Stimulated activated CD4-positive, alpha-beta T cell treated with anti-CD3 and anti-CD28 coated beads, Interleukin-2, amount 100 ng/mL, for 48 hours (primary cell): Measurements from ENCODE around the gene ORM1.

Experiments used
- DNase-seq, 2 donors: peaks; one replicate each; pipeline ENCODE4 v3.0.0-alpha.2; 2020

The ORM1 gene

DNA sequence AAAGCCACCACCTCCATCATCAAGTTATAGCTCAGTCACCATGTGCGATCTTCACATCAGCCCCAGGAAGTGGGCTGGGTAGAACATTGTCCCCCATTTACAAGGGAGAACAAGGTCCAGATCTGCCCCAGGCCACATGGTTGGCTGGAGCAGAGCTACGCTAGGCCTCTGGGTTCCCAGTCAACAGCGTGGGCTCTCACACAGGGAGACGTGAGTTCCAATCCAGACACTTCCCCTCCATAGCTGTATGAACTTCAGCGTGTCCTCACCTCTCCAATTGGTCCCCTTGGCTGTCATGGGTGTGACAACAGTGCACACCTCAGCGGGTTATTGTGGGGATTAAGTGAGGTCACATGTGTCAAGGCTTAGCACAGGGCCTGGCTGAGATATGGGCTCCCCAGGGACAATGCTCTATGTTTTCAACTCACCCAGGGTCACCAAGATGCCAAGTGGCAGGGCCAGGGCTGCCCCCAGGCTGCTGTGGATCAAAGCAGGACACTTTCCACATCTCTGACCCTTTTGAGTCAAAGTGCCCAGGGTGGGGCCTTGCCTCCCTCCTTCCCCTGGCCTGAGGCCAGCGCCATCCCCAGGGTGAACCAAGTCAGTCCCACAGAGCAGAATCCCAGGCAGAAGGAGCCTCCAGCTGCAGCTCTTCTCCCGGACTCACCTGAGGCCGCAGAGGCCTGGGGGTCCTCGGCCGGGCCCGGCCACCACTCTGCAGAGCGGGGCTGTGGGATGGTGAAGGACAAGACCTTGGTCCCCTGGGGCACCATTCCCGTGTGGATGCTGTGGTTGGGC is 45.1 kb downstream of the ORM1 start:
- no peak for DNase-seq

GRCh38 chr9:114369216-114370130 is 46.6 kb downstream of the ORM1 start:
- no peak for DNase-seq

GRCh38 chr9:114370251-114370967 is 47.5 kb downstream of the ORM1 start:
- no peak for DNase-seq

DNA sequence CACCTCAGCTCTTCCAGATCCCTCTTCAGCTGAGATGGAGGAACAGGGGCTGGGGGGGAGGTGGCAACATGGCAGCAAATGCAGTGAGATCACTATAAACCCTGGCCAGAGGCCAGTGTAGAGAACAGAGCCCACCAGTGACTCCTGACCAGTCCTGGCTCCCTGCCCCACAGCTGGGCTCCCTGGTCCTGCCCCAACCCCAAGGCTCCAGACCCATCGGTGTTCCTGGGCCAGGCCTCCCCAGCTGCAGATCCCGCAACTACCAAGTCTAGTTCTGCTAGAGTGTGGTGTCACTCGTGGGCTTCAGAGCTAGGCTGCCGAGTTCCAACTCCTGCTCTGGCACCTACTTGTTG is 48.0 kb downstream of the ORM1 start:
- DNase-seq: no peak

GRCh38 chr9:114371343-114371944 is 48.5 kb downstream of the ORM1 start:
- no peak for DNase-seq

- DNase-seq: no peak
Measured at GRCh38 chr9:114371973-114372917, 49.3 kb downstream of the ORM1 start.

GRCh38 chr9:114372921-114373448 is 50.1 kb downstream of the ORM1 start:
- peak in 1 of 2 donors; percentile 59 for DNase-seq

GRCh38 chr9:114373960-114374730 is 51.2 kb downstream of the ORM1 start:
- DNase-seq: no peak

DNA sequence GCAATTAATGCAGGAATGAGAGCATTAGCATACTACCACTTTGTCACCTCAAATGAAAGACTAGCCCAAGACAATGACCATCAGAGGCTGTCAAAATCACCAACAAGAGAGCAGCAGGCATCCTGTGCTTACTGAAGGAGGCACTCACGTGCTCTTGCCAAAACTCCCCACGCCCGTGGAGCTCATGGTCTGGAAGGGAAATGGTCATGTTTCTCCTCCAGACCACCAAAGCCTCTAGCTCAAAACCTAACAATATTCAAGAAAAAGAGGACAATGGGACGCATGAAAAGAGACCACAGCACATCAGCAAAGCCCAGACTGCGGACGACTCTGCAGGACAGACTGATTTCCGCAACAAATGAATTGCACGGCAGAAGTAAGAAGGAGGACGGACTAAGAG is 52.0 kb downstream of the ORM1 start:
- DNase-seq: no peak

DNA sequence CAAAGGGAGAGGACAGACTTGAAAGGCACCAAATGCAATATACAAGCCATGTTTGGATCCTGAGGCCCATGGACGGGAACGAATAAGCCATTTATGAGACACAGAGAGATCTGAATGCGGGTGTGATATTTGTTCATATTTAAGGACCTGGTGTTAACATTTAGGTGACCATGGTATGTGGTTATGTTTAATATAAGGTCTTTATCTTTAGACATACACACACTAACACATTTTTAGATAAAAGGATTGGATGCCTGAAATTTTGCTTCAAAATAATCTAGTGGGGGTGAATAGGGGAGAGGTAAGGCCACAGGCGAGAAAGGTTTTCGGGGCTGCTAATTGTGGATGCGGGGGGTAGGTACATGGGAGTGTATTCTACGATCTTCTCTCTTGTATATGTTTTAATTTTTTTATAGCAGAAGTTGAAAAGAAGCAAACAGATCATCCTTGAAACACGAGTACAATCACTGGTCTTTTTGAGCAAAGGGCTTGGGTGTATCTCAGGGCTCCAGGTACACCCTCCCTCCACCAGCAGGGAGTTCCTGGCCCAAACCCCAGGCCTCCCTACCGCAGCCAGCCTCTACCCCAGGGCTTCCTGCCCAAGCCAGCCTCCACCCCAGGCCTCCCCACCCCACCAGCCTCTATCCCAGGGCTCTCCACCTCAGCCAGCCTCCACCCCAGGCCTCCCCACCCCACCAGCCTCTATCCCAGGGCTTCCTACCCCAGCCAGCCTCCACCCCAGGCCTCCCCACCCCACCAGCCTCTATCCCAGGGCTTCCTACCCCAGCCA is 52.7 kb downstream of the ORM1 start:
- no peak for DNase-seq
